HG03439 (cell line): ENCODE data around the gene DCST1.
"Not testable (repeated sequence)": the region's sequence is repeated elsewhere in the genome, so short reads cannot be mapped to it uniquely, and the experiment has no call there.

Experiments used
- ATAC-seq: cut with Tn5 transposase; IDR thresholded peaks from one replicate; pipeline ENCODE4 v1.9.1; 2021; ENCODE audit warnings: mild to moderate bottlenecking, moderate library complexity; ENCODE audit not compliant: unreplicated experiment

Gene DCST1

GRCh38 chr1:155033524-155033923, at the start of gene DCST1, which contains the start of gene DCST2:
Gene DCST1, plus strand, starts transcription at chr1:155033824. Its CDS starts 213 bp downstream, at chr1:155034037.
Gene DCST2, minus strand, starts transcription at chr1:155033781. Its CDS starts 80 bp downstream, at chr1:155033701.
- ATAC-seq = no peak

GRCh38 chr1:154986736-154987135, 46.9 kb upstream of the DCST1 start:
- ATAC-seq = not testable (repeated sequence)

- no peak for ATAC-seq
Measured at GRCh38 chr1:154987326-154987725, 46.3 kb upstream of the DCST1 start.

- ATAC-seq = no peak
Measured at GRCh38 chr1:154988058-154988954, 45.3 kb upstream of the DCST1 start.

GRCh38 chr1:154989195-154989860, 44.3 kb upstream of the DCST1 start:
- ATAC-seq = no peak

GRCh38 chr1:154990276-154990675, 43.3 kb upstream of the DCST1 start:
- ATAC-seq = no peak

- no peak for ATAC-seq
Measured at GRCh38 chr1:154992721-154993571, 40.7 kb upstream of the DCST1 start.

- ATAC-seq = no peak
Measured at GRCh38 chr1:154993572-154994268, 39.9 kb upstream of the DCST1 start, which contains the start of gene LENEP. Gene LENEP, plus strand, starts transcription at chr1:154993586. Its CDS starts 22 bp downstream, at chr1:154993608.

GRCh38 chr1:154994269-154994587, 39.4 kb upstream of the DCST1 start:
- ATAC-seq = no peak

GRCh38 chr1:154994591-154994990, 39.0 kb upstream of the DCST1 start:
- no peak for ATAC-seq

- not testable (repeated sequence) for ATAC-seq
Measured at GRCh38 chr1:154995301-154995983, 38.2 kb upstream of the DCST1 start.

GRCh38 chr1:154996966-154997701, 36.5 kb upstream of the DCST1 start:
- ATAC-seq = no peak

- no peak for ATAC-seq
Measured at GRCh38 chr1:154998201-154998780, 35.3 kb upstream of the DCST1 start.

- no peak for ATAC-seq
Measured at GRCh38 chr1:154998818-154999570, 34.6 kb upstream of the DCST1 start.

GRCh38 chr1:154999571-155000410, 33.8 kb upstream of the DCST1 start:
- ATAC-seq = no peak

- ATAC-seq = no peak
Measured at GRCh38 chr1:155000411-155000725, 33.3 kb upstream of the DCST1 start.

GRCh38 chr1:155000726-155001424, 32.7 kb upstream of the DCST1 start:
- ATAC-seq = peak; percentile 43
